Retinal pigment epithelial cell (primary cell): Measurements from ENCODE around the gene ADAMTS17.

ENCODE experiments used
- DNase-seq: peaks from one replicate; pipeline ENCODE4 v3.0.0-alpha.2; 2010; ENCODE audit warnings: low read depth
- H3K4me3 ChIP-seq: 2 replicates; pipeline ENCODE4 v1.5.1; 2011; ENCODE audit warnings: mild to moderate bottlenecking, low read length, control low read depth, moderate library complexity
- TF ChIP-seq, protein P1 (sequence below): conservative IDR thresholded peaks from 2 replicates; pipeline ENCODE4 v1.5.1; 2011; ENCODE audit warnings: low read depth, low read length, control low read depth, inconsistent platforms

The ADAMTS17 gene

DNA sequence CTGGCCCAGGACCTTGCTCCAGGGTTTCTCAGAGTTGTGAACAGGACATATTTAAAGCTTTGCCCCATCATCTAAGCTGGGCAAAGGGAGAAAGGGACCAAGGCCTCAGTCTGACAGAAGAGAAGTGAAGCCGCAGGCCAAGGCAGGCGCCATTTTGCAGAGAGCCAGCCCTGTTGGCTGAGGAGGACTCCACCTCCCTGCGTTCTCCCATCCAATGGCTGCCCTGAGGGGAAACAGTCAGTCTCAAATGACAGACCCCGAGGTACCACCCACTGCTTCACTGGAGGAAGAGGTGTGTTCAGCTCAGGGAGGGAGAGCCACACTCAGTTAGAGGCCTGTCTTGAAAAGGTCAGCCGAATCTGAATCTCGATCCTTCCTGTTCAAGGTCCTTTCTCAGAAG is 86.1 kb downstream of the ADAMTS17 start:
- no peak overlapping the region for H3K4me3 ChIP-seq
- TF ChIP-seq, protein P1, sequence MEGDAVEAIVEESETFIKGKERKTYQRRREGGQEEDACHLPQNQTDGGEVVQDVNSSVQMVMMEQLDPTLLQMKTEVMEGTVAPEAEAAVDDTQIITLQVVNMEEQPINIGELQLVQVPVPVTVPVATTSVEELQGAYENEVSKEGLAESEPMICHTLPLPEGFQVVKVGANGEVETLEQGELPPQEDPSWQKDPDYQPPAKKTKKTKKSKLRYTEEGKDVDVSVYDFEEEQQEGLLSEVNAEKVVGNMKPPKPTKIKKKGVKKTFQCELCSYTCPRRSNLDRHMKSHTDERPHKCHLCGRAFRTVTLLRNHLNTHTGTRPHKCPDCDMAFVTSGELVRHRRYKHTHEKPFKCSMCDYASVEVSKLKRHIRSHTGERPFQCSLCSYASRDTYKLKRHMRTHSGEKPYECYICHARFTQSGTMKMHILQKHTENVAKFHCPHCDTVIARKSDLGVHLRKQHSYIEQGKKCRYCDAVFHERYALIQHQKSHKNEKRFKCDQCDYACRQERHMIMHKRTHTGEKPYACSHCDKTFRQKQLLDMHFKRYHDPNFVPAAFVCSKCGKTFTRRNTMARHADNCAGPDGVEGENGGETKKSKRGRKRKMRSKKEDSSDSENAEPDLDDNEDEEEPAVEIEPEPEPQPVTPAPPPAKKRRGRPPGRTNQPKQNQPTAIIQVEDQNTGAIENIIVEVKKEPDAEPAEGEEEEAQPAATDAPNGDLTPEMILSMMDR = no peak
- DNase-seq = no peak

DNA sequence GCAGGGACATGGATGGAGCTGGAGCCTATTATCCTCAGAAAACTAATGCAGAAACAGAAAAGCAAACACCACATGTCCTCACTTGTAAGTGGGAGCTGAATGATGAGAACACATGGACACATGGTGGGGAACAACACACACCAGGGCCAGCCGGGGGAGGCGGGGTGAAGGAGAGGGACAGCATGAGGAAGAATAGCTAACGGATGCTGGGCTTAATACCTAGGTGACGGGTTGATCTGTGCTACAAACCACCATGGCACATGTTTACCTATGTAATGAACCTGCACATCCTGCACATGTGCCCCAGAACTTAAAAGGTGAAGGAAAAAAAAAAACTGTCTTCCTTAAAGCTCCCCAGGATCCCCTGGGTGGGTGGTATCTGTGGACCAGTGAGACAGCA is 87.1 kb downstream of the ADAMTS17 start:
- TF ChIP-seq, protein P1 = no peak
- no peak for DNase-seq
- H3K4me3 ChIP-seq = no peak overlapping the region

DNA sequence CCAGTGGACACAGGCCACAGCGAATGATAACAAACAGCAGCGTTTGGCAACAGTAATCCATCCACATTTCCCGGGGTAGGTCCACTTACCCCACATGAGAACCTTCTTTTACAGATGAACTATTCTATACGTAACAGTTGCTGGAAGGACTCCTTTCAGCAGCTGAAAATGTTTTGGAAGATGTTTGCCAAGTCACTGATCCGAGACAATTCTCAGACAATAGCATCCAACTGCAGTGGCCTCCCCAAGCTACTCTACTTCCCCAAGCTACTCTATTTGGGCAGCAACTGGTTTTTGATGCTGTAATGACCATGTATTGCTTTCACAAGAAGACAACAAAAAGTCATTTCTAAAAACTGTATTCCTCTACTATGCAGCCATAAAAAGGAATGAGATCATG is 87.5 kb downstream of the ADAMTS17 start:
- no peak for DNase-seq
- TF ChIP-seq, protein P1 = no peak
- H3K4me3 ChIP-seq = no peak overlapping the region

DNA sequence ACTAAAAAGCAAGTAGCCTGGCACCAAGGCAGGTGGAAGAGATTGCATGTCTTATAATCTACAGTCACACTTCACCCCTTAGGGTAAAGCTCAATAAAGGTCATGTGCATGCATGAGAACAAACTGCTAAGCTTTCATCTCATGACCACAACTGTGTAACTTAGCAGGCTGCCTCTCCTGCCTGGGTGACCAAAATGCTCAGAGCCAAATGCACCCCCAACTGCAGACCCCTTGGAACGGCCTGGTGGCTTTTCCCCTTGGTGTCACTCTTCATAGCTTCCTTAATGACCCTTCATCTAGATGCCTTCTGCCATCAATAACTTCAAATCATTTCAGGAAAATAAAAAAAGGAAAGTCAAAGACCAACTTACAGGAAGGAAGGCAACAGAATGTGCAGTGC is 88.1 kb downstream of the ADAMTS17 start:
- no peak overlapping the region for H3K4me3 ChIP-seq
- TF ChIP-seq, protein P1 = no peak
- DNase-seq = no peak

DNA sequence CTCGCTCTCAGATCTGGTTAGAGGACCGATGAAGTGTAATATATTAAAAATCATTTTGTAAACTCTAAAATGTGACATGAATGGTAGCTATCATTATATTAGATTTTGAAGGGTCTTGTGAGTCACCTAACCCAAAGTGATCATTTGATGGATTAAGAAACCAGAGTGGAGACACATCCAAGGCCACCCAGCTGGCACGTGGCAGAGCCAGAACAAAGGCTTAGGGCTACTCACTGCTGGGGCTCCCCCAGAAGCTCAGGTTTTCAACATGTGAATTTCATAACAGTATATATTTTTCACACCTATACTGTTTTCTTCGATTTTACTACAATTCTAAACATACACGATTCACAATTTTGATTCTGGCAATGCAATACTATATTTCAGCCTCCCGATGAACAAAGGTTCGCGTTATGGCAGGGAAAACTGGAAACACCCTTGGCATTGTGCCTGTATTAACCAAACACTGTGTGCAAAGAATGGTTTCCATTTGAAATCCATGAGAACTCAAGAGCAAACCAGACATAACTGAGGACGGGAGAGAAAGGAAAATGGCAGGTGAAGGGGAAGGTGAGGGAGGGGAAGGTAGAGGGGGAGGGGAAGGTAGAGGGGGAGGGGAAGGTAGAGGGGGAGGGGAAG is 88.9 kb downstream of the ADAMTS17 start:
- TF ChIP-seq, protein P1 = no peak

DNA sequence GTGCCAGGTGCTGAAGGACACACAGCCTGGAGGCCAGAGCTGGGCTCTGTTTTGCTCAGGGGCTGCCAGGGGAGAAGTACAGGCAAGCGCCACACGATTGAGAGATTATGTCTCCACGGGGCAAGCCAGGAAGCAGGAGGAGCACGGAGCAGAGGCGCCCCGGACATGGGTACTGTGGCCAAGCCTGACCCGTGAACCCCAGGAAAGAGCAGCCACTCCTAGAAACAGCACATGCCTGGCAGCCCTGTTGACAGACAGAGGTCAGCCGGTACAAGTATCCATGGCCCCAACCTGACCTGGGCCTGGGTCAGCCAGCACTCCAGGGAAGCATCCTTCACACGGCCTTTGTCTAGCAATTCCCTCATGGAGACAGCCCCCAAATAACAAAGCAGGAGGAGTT is 89.4 kb downstream of the ADAMTS17 start:
- DNase-seq = no peak
- no peak overlapping the region for H3K4me3 ChIP-seq
- TF ChIP-seq, protein P1 = no peak

More for the DNA sequence above, 88.9 kb downstream of the ADAMTS17 start:
- no peak overlapping the region for H3K4me3 ChIP-seq
- DNase-seq = no peak

DNA sequence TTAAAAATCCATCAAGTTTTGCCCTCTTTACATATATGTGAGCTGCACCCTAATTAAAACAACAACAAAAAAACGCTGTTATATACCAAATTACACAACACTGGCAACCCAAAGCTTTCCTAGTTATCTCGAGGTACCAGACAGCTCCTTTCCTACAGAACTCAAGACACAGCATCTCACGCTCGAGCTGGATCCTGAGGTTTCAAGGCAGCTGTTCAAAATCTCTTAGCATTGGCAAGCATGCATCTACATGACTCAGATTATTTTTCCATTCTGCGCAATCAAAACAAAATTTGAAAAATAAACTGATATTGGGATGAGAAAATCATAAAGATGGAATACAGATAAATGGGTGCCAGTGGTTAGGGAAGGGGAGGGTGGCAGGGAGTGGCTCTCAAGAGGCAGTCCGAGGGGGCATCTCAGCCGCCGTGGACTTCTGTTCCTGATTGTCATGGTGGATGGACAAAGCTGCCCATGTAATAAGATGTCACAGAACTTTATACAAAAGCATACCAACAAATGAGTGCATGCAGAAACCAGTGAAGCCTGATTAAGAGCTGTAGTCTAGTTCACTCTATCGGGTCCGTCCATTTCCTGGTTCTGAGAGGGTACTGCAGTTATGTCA is 91.5 kb downstream of the ADAMTS17 start:
- no peak for DNase-seq
- TF ChIP-seq, protein P1 = no peak
- H3K4me3 ChIP-seq = no peak overlapping the region
